Caco-2 (cell line): ENCODE data around the gene PLCB1. TPM values are rescaled to one million over a fixed set of nuclear protein-coding genes. Genes with fewer than 3 reads are reported as not detected.

Experiments used
- BruUV-seq: library from RNA; stranded (reverse); fragments of 400-500 nt; replicated peaks from 2 replicates; lab custom pipeline; 2021; lab: Mats Ljungman, UMichigan
- CTCF ChIA-PET: fragments of 300-600 bp; sonication (Branson Sonifier 250); formaldehyde crosslinking; loops from one replicate; lab custom pipeline; 2022; ENCODE audit warnings: antibody characterized with exemption; lab: Charles Lee
- POLR2A ChIA-PET: fragments of 300-600 bp; sonication (Branson Sonifier 250); formaldehyde crosslinking; loops from one replicate; lab custom pipeline; 2022; ENCODE audit warnings: antibody characterized with exemption; lab: Charles Lee
- DNase-seq, 2 experiments: peaks; one replicate each; pipeline versions ENCODE4 v3.0.0 to v3.0.0-alpha.2; 2020 to 2022
- H3K27me3 ChIP-seq: replicated peaks from 2 replicates; pipeline ENCODE4 v1.6.0; 2011; ENCODE audit warnings: low read length; ENCODE audit not compliant: control insufficient read depth, insufficient read depth
- H3K36me3 ChIP-seq: 2 replicates; pipeline ENCODE4 v1.5.1; 2011; ENCODE audit warnings: low read length; ENCODE audit not compliant: control insufficient read depth, insufficient read depth
- H3K4me1 ChIP-seq: fragments of 250-450 bp; sonication (Bioruptor Pico); 2 replicates; pipeline ENCODE4 v1.5.1; 2020; ENCODE audit warnings: mild to moderate bottlenecking
- H3K4me3 ChIP-seq: 2 replicates; pipeline ENCODE4 v1.5.1; 2011; ENCODE audit warnings: low read depth, mild to moderate bottlenecking, control low read depth, low read length
- H3K9me3 ChIP-seq: fragments of 250-450 bp; sonication (Bioruptor Pico); 2 replicates; pipeline ENCODE4 v1.5.1; 2020; ENCODE audit warnings: mild to moderate bottlenecking, moderate library complexity
- H3K27ac Mint-ChIP-seq: one replicate; pipeline ENCODE4 v1.8.0; 2022; ENCODE audit warnings: mixed read lengths; ENCODE audit not compliant: unreplicated experiment
- H3K27me3 Mint-ChIP-seq: one replicate; pipeline ENCODE4 v1.8.0; 2022; ENCODE audit warnings: mixed read lengths; ENCODE audit not compliant: insufficient read depth, unreplicated experiment
- H3K36me3 Mint-ChIP-seq: one replicate; pipeline ENCODE4 v1.8.0; 2022; ENCODE audit warnings: mild to moderate bottlenecking, mixed read lengths; ENCODE audit not compliant: insufficient read depth, unreplicated experiment
- H3K4me1 Mint-ChIP-seq: one replicate; pipeline ENCODE4 v1.8.0; 2022; ENCODE audit warnings: low read depth, mixed read lengths; ENCODE audit not compliant: unreplicated experiment
- H3K4me3 Mint-ChIP-seq: one replicate; pipeline ENCODE4 v1.8.0; 2022; ENCODE audit warnings: mild to moderate bottlenecking, moderate library complexity, mixed read lengths; ENCODE audit not compliant: unreplicated experiment
- H3K9me3 Mint-ChIP-seq: one replicate; pipeline ENCODE4 v1.8.0; 2022; ENCODE audit warnings: mixed read lengths; ENCODE audit not compliant: unreplicated experiment
- intact Hi-C: fragments of 100-400 bp; cut with micrococcal nuclease; formaldehyde crosslinking; loops from one replicate; pipeline ENCODE4 v1.10.0; 2022; ENCODE audit not compliant: unreplicated experiment
- total RNA-seq: library from RNA; stranded (reverse); gene quantifications from 2 replicates; pipeline ENCODE4 v1.2.3, GENCODE V29; 2022
- TF ChIP-seq, protein P1 (sequence below), 2 experiments: fragments of 200-600 bp in 1 of 2; IDR thresholded peaks; 1 replicate in 1 of 2; 2 replicates in 1 of 2; pipeline versions ENCODE4 v1.5.1 to v1.8.0; 2011 to 2022; ENCODE audit warnings: antibody characterized with exemption in 1 of 2, control low read depth in 1 of 2, inconsistent platforms in 1 of 2, low read depth in 1 of 2, low read length in 1 of 2, mild to moderate bottlenecking in 1 of 2, moderate library complexity in 1 of 2; ENCODE audit not compliant: insufficient read depth in 1 of 2, severe bottlenecking in 1 of 2, unreplicated experiment in 1 of 2

The PLCB1 gene
- total RNA-seq, 1 experiment from 2014 or later, result 105 TPM

GRCh38 chr20:8790442-8791074 lies 658.5 kb downstream of the PLCB1 start:
- no peaks in the 10 kb centered on the region for H3K36me3 ChIP-seq
- H3K4me3 Mint-ChIP-seq, result no peak overlapping the region
- DNase-seq, result peak in 1 of 2 experiments; percentile 43
- H3K27me3 Mint-ChIP-seq, result no peaks in the 10 kb centered on the region
- no TSS peak for BruUV-seq
- H3K27me3 ChIP-seq, result no peaks in the 10 kb centered on the region
- intact Hi-C loops, result loop anchor here (1.0 kb wide), 1 partner anchor 569 kb away; no protein-coding TSS in a partner anchor
- H3K4me3 ChIP-seq, result no peak overlapping the region
- H3K4me1 Mint-ChIP-seq, result peaks cover 1% of the 10 kb centered on the region
- H3K4me1 ChIP-seq, result peaks cover 26% of the 10 kb centered on the region
- TF ChIP-seq, protein P1, sequence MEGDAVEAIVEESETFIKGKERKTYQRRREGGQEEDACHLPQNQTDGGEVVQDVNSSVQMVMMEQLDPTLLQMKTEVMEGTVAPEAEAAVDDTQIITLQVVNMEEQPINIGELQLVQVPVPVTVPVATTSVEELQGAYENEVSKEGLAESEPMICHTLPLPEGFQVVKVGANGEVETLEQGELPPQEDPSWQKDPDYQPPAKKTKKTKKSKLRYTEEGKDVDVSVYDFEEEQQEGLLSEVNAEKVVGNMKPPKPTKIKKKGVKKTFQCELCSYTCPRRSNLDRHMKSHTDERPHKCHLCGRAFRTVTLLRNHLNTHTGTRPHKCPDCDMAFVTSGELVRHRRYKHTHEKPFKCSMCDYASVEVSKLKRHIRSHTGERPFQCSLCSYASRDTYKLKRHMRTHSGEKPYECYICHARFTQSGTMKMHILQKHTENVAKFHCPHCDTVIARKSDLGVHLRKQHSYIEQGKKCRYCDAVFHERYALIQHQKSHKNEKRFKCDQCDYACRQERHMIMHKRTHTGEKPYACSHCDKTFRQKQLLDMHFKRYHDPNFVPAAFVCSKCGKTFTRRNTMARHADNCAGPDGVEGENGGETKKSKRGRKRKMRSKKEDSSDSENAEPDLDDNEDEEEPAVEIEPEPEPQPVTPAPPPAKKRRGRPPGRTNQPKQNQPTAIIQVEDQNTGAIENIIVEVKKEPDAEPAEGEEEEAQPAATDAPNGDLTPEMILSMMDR (IDR thresholded peaks at IDR 0.05; ENCODE audit: insufficient read depth in 1 of 2, low read depth in 1 of 2, low read length in 1 of 2, severe bottlenecking in 1 of 2, unreplicated experiment in 1 of 2), result peak; percentile 92 to 93
- H3K9me3 ChIP-seq, result no peaks in the 10 kb centered on the region
- peaks cover 12% of the 10 kb centered on the region for H3K36me3 Mint-ChIP-seq
- H3K9me3 Mint-ChIP-seq, result no peaks in the 10 kb centered on the region
- ChIA-PET POLR2A (no interaction called here), CTCF (interaction anchor here (0.5 to 1.0 kb wide), 3 partner anchors 63 to 854 kb away, joined by 3 to 6 read pairs (median 4); no protein-coding TSS in a partner anchor)
- H3K27ac Mint-ChIP-seq, result no peak overlapping the region

GRCh38 chr20:8795404-8795803 lies 663.3 kb downstream of the PLCB1 start:
- Mint-ChIP-seq H3K27ac (no peak overlapping the region), H3K9me3 (no peaks in the 10 kb centered on the region), H3K27me3 (no peaks in the 10 kb centered on the region), H3K36me3 (peaks cover 17% of the 10 kb centered on the region), H3K4me3 (no peak overlapping the region), H3K4me1 (no peaks in the 10 kb centered on the region)
- Histone ChIP-seq H3K36me3 (no peaks in the 10 kb centered on the region), H3K4me1 (peaks cover 3% of the 10 kb centered on the region; the same call in 1 of the 2 replicates), H3K9me3 (no peaks in the 10 kb centered on the region), H3K27me3 (no peaks in the 10 kb centered on the region), H3K4me3 (no peak overlapping the region)
- intact Hi-C loops, result no loop called here
- TF ChIP-seq, protein P1 (IDR thresholded peaks at IDR 0.05; ENCODE audit: insufficient read depth in 1 of 2, low read depth in 1 of 2, low read length in 1 of 2, severe bottlenecking in 1 of 2, unreplicated experiment in 1 of 2), result no peak
- DNase-seq, result no peak
- CTCF ChIA-PET, result no interaction called here
- BruUV-seq, result no TSS peak
- POLR2A ChIA-PET, result no interaction called here

DNA sequence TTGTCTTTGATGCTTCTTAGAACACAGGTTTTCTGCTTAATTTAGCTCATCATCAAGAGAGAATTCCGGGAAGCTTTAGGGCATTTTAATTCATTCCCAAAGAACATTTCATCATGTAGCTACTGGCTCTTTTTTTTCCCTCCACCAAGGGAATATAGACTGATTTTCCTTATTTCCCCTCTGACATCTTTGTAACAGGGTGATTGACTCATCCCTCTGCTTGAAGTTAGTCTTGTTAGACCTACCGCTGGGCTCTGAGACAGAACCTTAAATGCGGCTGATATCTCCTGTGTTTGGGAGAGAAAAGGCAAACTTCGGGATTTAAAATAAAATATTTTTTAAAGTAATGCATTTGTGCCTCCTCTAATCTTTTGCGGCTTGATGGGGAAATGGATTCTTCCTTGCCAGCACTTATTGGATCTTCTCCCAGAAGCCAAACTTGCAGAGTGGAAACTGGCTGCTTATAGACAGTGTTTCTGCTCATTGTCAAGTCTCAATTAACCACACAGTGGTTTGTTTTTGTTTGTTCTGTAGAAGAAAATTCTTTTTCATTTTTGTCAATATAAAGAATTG lies 664.1 kb downstream of the PLCB1 start:
- no peaks in the 10 kb centered on the region for H3K9me3 Mint-ChIP-seq
- no peaks in the 10 kb centered on the region for H3K27me3 ChIP-seq
- no peaks in the 10 kb centered on the region for H3K27me3 Mint-ChIP-seq
- no peaks in the 10 kb centered on the region for H3K9me3 ChIP-seq
- no peaks in the 10 kb centered on the region for H3K4me1 ChIP-seq
- no peaks in the 10 kb centered on the region for H3K36me3 ChIP-seq
- no peak overlapping the region for H3K4me3 Mint-ChIP-seq
- no TSS peak for BruUV-seq
- CTCF ChIA-PET, result no interaction called here
- H3K4me1 Mint-ChIP-seq, result no peaks in the 10 kb centered on the region
- H3K27ac Mint-ChIP-seq, result no peak overlapping the region
- DNase-seq, result no peak
- intact Hi-C loops, result no loop called here
- TF ChIP-seq, protein P1 (IDR thresholded peaks at IDR 0.05; ENCODE audit: insufficient read depth in 1 of 2, low read depth in 1 of 2, low read length in 1 of 2, severe bottlenecking in 1 of 2, unreplicated experiment in 1 of 2), result no peak
- POLR2A ChIA-PET, result no interaction called here
- no peak overlapping the region for H3K4me3 ChIP-seq
- H3K36me3 Mint-ChIP-seq, result peaks cover 17% of the 10 kb centered on the region
